ENCODE data around the gene HSPB7.

HSPB7 gene

GRCh38 chr1:15997076-15997585 lies 20.7 kb downstream of the HSPB7 start:
- Histone ChIP-seq H3K27ac (ENCODE audit: low read depth, low read length) (no peak overlapping the region), H3K79me2 (ENCODE audit: insufficient read depth, low read length) (no peaks in the 10 kb centered on the region), H3K9me3 (ENCODE audit: insufficient read depth, low read length) (no peaks in the 10 kb centered on the region), H3K4me2 (ENCODE audit: low read depth, low read length, poor library complexity, severe bottlenecking) (no peak overlapping the region), H4K20me1 (ENCODE audit: low read depth, low read length) (no peaks in the 10 kb centered on the region), H3F3A (ENCODE audit: insufficient read depth) (no peaks in the 10 kb centered on the region), H3K4me3 (ENCODE audit: insufficient read depth, low read length, poor library complexity, severe bottlenecking) (no peak overlapping the region), H2AFZ (ENCODE audit: low read depth, low read length, severe bottlenecking) (no peak overlapping the region), H3K27me3 (ENCODE audit: low read length) (no peaks in the 10 kb centered on the region), H3K9me2 (replicated peaks; ENCODE audit: insufficient read depth, low read length) (no peaks in the 10 kb centered on the region), H3K36me3 (ENCODE audit: low read length) (no peaks in the 10 kb centered on the region), H3K9ac (ENCODE audit: low read length) (no peak overlapping the region)
- TF ChIP-seq EZH2phosphoT487 (conservative IDR thresholded peaks at IDR 0.05; ENCODE audit: low read length) (no peak), CTCF (IDR thresholded peaks at IDR 0.05; ENCODE audit: insufficient read depth, low read length, poor library complexity, severe bottlenecking) (no peak)

- Histone ChIP-seq H3K27ac (ENCODE audit: low read depth, low read length) (no peak overlapping the region), H3K27me3 (ENCODE audit: low read length) (no peaks in the 10 kb centered on the region), H2AFZ (ENCODE audit: low read depth, low read length, severe bottlenecking) (no peak overlapping the region), H3K4me2 (ENCODE audit: low read depth, low read length, poor library complexity, severe bottlenecking) (no peak overlapping the region), H3K79me2 (ENCODE audit: insufficient read depth, low read length) (no peaks in the 10 kb centered on the region), H3K9ac (ENCODE audit: low read length) (no peak overlapping the region), H3K36me3 (ENCODE audit: low read length) (no peaks in the 10 kb centered on the region), H4K20me1 (ENCODE audit: low read depth, low read length) (no peaks in the 10 kb centered on the region), H3K9me2 (replicated peaks; ENCODE audit: insufficient read depth, low read length) (no peaks in the 10 kb centered on the region), H3F3A (ENCODE audit: insufficient read depth) (no peaks in the 10 kb centered on the region), H3K9me3 (ENCODE audit: insufficient read depth, low read length) (no peaks in the 10 kb centered on the region), H3K4me3 (ENCODE audit: insufficient read depth, low read length, poor library complexity, severe bottlenecking) (no peak overlapping the region)
- TF ChIP-seq EZH2phosphoT487 (conservative IDR thresholded peaks at IDR 0.05; ENCODE audit: low read length), result no peak
- TF ChIP-seq CTCF (IDR thresholded peaks at IDR 0.05; ENCODE audit: insufficient read depth, low read length, poor library complexity, severe bottlenecking), result no peak
Observed at GRCh38 chr1:15994590-15995351, 23.1 kb downstream of the HSPB7 start.

GRCh38 chr1:15994081-15994480 lies 23.8 kb downstream of the HSPB7 start:
- TF ChIP-seq CTCF (IDR thresholded peaks at IDR 0.05; ENCODE audit: insufficient read depth, low read length, poor library complexity, severe bottlenecking) (no peak), EZH2phosphoT487 (conservative IDR thresholded peaks at IDR 0.05; ENCODE audit: low read length) (no peak)
- Histone ChIP-seq H3K4me3 (ENCODE audit: insufficient read depth, low read length, poor library complexity, severe bottlenecking) (no peak overlapping the region), H3K27ac (ENCODE audit: low read depth, low read length) (no peak overlapping the region), H3K4me2 (ENCODE audit: low read depth, low read length, poor library complexity, severe bottlenecking) (no peak overlapping the region), H3K9ac (ENCODE audit: low read length) (no peak overlapping the region), H3K79me2 (ENCODE audit: insufficient read depth, low read length) (no peaks in the 10 kb centered on the region), H2AFZ (ENCODE audit: low read depth, low read length, severe bottlenecking) (no peak overlapping the region), H3K9me2 (replicated peaks; ENCODE audit: insufficient read depth, low read length) (no peaks in the 10 kb centered on the region), H3F3A (ENCODE audit: insufficient read depth) (no peaks in the 10 kb centered on the region), H3K9me3 (ENCODE audit: insufficient read depth, low read length) (no peaks in the 10 kb centered on the region), H3K27me3 (ENCODE audit: low read length) (no peaks in the 10 kb centered on the region), H4K20me1 (ENCODE audit: low read depth, low read length) (no peaks in the 10 kb centered on the region), H3K36me3 (ENCODE audit: low read length) (no peaks in the 10 kb centered on the region)
